G401.6 (cell line): ENCODE measurements around the gene VMO1.
"Not testable (repeated sequence)": the region's sequence is repeated elsewhere in the genome, so short reads cannot be mapped to it uniquely, and the experiment has no call there.

Experiments used
- FAIRE-seq: peaks from 2 replicates; lab custom pipeline; 2012; peaks lifted over from hg19 to GRCh38; lab: Jason Lieb, UNC

The VMO1 gene

GRCh38 chr17:4786106-4786511 is at the start of gene VMO1:
Gene VMO1, minus strand, starts transcription at chr17:4786364. Its CDS starts 12 bp downstream, at chr17:4786352.
- no peak for FAIRE-seq

- no peak for FAIRE-seq
These were observed 48.5 kb upstream of the VMO1 start for GRCh38 chr17:4834681-4835020.

GRCh38 chr17:4833941-4834680 is 47.9 kb upstream of the VMO1 start:
- FAIRE-seq, result no peak

DNA sequence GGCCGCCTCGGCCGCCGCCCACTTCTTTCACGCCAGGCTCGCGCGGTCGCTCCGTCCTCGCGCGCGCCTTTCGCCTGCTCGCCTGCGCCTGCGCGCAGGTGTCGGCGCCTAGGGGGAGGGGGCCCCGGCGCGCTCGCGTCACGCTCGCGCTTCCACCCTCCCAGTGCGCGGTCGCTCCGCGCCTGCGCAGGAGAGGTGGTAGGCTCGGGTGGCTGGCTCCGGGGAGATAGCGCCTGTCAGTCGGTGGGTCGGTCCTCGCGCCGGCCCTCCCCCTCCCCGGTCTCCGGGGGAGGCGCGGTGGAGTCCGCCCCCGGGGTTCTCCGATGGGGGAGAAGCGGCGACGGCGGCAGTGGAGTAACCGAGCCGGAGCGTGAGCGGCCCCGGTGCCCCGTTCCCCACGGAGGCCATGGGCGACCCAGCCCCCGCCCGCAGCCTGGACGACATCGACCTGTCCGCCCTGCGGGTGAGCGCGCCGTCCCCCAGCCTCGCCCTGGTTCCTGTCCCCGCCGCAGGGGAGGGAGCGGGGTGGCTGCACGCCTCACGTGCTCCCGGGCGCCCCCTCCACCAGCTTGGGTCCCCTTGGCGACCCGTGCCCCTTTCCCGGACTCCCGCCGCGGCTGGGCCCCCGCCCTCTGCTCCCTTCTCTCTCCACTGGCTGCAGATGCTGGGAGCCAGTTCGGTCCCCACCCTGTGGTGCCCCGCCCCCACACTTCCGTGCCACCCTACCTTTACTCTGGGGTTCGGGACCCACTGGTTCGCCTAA is 47.2 kb upstream of the VMO1 start, which contains the start of gene MINK1:
Gene MINK1 (plus strand): TSS at position 163 of the 763 bp plus-strand sequence. CDS start 244 bp downstream, at position 407.
- no peak for FAIRE-seq

- not testable (repeated sequence) for FAIRE-seq
These were observed 46.6 kb upstream of the VMO1 start for GRCh38 chr17:4832829-4833177.

- FAIRE-seq, result no peak
These were observed 41.2 kb upstream of the VMO1 start for GRCh38 chr17:4827399-4827798.

DNA sequence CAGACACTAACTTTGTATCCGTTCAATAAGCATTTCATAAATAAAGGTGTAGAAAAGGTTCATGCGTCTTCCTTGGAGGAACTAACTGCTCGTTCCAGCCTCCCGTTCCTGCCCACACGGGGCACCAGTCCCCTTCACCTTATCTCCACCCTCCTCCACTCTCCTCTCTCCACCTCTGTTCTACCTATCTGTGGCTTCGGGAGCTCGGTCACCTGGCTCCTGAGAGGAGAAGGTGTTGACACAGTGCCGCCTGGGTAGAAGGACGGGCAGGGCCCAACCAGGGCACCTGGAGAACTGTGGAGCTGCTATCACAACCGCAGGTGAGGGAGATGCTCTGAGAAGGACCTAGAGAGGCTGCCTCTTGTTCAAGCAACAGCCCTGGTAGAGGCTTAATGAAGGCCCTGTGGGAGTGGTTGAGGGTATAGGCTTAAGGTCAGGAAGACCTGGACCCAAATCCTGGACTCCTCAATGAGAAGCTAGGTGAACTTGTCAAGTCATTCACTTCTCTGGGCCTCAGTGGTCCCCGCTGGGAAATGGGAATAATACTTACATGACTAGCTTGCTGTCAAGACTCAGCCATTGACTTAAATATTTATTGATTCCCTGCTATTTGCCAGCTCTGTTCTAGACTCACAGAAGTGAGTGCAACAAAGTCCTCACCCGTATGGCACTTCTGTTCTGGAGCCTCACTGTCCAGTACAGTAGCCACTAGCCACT is 37.4 kb upstream of the VMO1 start:
- FAIRE-seq, result no peak

DNA sequence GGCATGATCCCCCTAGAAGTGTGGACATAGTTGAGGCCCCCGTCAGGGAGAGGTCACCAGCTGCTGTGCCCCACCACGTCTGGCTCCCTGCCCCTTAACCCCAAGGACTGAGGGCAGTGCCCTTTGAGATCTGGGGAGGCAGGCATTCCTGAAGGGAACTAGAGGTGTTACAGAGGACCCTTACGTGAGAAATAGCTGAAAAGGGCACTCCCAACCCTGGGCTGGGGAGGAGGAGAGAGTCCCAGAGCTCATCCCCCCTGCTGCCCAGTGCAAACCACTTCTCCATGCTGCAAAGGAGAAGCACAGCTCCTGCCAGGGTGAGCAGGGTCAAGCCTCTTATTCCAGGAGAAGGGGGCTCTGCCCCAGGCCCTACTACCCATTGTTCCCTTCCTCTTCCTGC is 36.7 kb upstream of the VMO1 start:
- no peak for FAIRE-seq

DNA sequence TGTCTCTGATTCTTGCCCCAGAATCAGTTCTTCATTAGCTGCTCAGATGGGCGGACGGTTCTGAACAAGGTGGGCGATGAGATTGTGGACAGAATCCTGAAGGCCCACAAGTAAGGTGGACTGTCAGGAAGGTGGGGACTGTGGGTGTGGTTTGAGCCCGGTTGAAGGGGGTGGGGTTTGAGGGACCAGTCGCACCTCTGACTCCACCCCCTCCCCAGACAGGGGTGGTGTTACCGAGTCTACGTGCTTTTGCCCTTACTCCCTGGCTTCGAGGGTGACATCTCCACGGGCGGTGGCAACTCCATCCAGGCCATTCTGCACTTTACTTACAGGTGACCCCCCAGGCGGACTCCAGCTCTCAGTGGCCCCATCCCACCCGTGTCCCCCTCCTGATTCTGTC is 32.1 kb upstream of the VMO1 start:
- no peak for FAIRE-seq

DNA sequence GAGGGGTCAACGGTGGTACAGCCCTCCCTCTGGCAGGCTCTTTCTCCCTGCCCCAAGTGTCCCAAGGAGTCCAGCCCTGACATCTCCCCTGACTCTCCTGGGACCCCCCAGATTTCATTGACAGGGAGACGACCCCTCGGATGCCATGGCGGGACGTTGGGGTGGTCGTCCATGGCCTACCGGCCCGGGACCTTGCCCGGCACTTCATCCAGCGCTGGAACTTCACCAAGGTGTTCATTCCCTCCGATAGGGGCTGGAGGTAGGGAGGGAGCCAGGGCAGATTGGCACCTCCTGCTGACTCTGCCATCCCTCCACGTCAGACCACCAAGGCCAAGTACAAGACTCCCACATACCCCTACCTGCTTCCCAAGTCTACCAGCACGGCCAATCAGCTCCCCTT is 30.7 kb upstream of the VMO1 start:
- FAIRE-seq, result no peak

GRCh38 chr17:4815043-4815675 is 29.0 kb upstream of the VMO1 start:
- FAIRE-seq, result no peak

GRCh38 chr17:4812690-4813089 is 26.5 kb upstream of the VMO1 start:
- FAIRE-seq, result no peak

DNA sequence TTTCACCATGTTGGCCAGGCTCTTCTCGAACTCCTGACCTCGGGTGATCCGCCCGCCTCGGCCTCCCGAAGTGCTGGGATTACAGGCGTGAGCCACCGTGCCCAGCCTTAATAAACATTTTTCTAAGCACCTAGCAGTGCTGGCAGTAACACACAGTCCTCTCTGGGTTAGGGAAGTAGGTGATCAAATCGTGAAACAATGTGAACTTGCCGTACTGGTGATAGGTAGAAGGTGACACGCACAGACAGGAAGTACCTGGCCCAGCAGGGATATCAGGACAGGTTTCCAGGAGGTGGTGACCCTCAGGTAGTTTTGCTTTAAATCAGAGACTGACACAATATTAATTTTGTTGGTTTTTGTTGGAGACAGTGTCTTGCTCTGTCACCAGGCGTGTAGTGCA is 25.3 kb upstream of the VMO1 start:
- no peak for FAIRE-seq

- FAIRE-seq, result no peak
These were observed 24.6 kb upstream of the VMO1 start for GRCh38 chr17:4810696-4811290.

GRCh38 chr17:4808378-4808767 is 22.2 kb upstream of the VMO1 start:
- FAIRE-seq, result no peak

DNA sequence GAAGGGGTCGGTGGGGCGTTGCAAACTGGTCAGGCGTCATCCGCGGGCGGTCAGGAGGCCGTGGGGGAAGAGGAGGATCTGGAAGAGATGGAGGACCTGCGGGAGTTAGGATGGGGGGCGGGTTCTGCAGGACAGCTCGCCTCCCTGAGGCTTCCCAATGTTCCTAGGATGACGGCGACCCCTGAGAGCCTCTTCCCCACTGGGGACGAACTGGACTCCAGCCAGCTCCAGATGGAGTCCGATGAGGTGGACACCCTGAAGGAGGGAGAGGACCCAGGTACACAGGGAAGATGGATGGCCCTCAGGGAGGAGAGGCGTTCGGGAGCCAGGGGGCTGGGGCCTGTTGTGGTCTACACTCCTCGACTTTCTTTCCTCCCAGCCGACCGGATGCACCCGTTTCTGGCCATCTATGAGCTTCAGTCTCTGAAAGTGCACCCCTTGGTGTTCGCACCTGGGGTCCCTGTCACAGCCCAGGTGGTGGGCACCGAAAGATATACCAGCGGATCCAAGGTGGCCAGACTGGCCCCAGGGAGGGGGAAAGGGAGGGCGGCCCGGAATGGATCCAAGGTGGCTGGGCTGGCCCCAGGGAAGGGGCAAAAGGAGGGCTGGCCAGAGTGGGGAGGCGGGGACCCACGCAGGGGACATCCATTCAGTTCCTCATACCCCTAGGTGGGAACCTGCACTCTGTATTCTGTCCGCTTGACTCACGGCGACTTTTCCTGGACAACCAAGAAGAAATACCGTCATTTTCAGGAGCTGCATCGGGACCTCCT is 21.6 kb upstream of the VMO1 start:
- FAIRE-seq, result no peak

DNA sequence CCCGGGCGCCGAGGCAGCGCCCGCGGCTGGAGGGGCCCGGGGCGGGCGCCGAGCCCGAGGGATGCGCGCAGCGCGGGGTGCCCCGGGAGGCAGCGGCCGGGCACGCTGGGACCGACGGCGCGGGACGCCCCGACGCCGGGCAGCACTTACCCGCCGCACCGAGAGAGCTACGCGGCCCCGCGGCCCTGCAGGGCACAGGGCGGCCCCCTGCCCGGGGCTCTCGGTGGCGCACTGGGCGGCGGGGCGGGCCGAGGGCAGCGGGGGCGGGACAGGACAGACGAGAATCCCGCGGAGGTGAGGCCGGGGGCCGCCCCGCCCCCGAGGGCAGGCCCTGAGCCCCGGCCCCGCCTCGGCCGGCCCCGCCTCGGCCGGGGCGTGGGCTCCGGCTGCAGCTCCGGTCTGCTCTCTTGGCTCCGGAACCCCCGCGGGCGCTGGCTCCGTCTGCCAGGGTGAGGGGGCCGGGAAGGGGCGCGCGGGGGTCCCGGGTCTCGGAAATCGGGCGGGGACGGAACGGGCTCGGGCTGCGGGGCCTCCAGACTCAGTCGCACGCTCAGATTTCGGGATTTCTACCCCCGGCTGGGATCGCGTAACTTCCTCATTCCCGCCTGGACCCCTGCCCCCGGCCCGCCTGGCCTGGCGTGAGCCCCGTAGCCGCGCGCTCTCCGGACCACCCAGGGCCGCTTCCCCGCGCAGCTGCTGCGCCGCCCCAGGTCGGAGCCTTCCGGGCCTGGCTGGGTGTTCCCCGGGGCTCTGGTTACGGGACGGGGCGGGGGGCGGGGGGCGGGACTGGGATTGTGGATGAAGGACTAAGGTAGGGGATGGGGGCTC is 20.8 kb upstream of the VMO1 start, which contains the start of gene PLD2:
Gene PLD2 (plus strand): TSS at position 376 of the 828 bp plus-strand sequence. CDS start 621 bp downstream, outside the sequence.
- no peak for FAIRE-seq

DNA sequence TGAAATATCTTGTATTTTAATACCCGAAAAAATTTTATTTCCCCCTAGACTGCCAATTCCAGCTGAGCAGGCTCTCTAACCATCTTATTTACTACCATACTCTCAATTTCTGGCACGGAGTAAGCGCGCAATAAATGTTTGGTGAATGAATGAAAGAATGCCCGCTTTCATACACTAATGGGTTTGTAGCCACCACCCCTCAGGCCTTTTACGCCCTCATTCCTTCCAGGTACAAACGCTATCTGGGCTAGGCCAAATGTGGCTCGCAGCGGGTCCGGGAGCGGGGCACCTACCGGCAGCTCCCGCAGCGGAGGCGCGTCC is 20.3 kb upstream of the VMO1 start:
- no peak for FAIRE-seq

DNA sequence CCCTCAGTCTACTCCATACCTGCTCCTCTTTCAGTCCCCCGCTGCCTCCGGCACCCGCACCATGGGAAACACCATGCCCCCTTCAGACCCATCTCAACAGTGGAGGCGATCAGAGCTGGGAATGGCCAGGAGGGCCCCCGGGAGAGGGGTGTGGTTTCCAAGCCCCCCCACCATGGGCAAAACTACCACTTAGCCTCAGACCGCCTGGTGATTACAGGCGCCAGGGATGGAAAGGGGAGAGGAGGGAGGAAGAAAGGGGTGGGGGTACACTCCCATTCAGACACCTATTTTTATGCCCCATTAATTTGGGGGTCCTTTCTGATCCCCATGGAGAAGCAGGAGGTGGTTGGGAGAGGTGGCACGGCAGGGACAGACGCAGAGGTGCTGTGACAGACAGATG is 16.1 kb upstream of the VMO1 start, which contains the start of gene C17orf114:
Gene C17orf114 (minus strand): TSS at position 101 of the 400 bp plus-strand sequence.
- no peak for FAIRE-seq

DNA sequence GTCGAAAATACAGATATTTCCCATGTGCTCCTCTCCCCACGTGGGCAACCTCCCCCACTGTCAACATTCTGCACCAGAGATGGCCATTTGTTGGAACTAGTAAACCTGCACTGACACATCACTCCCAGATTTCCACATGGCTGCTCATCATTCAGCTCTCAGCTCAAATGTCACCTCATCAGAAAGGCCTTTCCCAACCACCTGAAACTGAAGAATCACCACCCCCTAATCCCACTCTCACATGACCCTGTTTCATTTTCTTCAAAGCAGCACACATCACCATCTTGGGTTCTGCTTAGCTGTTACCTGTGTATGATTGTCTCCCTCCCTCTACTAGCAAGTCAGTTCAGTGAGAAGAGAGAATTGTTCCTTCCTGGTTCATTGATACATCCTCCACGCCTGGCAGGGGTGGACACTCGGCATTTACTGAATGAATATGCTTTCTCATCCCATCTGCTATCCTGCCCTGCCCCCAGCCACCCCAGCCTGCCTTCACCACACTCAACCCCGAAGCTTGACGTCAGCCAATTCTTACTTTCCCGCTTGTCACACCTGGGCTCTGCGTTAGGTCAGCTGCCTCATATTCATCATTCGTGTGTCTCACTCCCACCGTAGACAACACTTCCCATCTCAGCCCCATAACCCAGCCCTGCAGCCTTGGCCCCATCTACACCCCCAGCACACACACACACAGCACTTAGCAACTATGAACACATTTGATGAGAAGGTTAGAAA is 14.5 kb upstream of the VMO1 start:
- no peak for FAIRE-seq
